Measurements from ENCODE around the gene TTC27. TPM values are rescaled to one million over a fixed set of nuclear protein-coding genes. Genes with fewer than 3 reads are reported as not detected.

The TTC27 gene
- total RNA-seq, 4 donors from 2014 or later = 11.0 to 16.4 (median 11.3) TPM

DNA sequence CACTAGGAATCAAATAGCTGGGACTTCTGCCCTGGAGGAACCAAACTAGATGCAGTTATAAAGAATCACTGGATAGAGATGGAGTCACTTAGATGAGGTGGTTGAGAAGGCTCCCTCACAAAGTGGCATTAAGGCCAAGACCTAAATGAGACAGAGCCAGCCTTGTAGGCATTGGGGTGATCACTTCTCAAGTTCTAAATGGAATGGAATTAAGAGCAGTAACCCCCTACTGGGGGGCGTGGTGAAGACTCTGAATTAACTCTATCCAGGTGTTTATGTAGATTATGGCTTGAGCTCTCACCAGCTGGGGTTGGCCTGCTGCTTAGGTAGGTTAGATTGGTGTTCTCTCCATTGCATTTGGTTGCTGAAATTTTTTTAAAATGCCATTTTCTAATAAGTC is 71.3 kb downstream of the TTC27 start:
- H3K4me3 ChIP-seq (ENCODE audit: low read depth, poor library complexity, severe bottlenecking) = no peak overlapping the region
- 90 to 100% methylated on average over 1 of the region's 1 CpG for WGBS, 2 donors
- TF ChIP-seq POLR2A (IDR thresholded peaks at IDR 0.05) = no peak
- TF ChIP-seq, protein P1, sequence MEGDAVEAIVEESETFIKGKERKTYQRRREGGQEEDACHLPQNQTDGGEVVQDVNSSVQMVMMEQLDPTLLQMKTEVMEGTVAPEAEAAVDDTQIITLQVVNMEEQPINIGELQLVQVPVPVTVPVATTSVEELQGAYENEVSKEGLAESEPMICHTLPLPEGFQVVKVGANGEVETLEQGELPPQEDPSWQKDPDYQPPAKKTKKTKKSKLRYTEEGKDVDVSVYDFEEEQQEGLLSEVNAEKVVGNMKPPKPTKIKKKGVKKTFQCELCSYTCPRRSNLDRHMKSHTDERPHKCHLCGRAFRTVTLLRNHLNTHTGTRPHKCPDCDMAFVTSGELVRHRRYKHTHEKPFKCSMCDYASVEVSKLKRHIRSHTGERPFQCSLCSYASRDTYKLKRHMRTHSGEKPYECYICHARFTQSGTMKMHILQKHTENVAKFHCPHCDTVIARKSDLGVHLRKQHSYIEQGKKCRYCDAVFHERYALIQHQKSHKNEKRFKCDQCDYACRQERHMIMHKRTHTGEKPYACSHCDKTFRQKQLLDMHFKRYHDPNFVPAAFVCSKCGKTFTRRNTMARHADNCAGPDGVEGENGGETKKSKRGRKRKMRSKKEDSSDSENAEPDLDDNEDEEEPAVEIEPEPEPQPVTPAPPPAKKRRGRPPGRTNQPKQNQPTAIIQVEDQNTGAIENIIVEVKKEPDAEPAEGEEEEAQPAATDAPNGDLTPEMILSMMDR (IDR thresholded peaks at IDR 0.05) = no peak
- no peak for DNase-seq (ENCODE audit: low spot score in 2 of 2)
- intact Hi-C loops (cut with DNase I; ENCODE audit: low total_unique reads) = no loop called here

DNA sequence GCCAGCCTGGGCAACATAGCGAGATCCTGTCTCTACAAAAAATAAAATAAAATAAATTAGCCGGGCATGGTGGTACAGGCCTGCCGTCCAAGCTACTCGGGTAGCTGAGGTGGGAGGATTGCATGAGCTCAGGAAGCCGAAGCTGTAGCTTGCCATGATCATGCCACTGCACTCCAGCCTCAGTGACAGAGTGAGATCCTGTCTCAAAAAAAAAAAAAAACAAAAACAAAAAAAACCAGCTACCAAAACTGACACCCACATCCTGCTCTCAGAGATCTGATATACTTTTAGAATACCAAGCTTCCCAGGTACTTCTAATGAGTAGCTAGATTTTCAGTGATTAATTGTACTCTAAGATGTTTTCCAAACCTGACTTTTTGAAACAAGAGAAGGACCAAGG is 74.0 kb downstream of the TTC27 start:
- H3K4me3 ChIP-seq (ENCODE audit: low read depth, poor library complexity, severe bottlenecking) = no peak overlapping the region
- intact Hi-C loops (cut with DNase I; ENCODE audit: low total_unique reads) = no loop called here
- 95 to 96% methylated on average over 5 of the region's 5 CpGs for WGBS, 2 donors
- TF ChIP-seq, protein P1 (IDR thresholded peaks at IDR 0.05) = no peak
- TF ChIP-seq POLR2A (IDR thresholded peaks at IDR 0.05) = no peak
- DNase-seq (ENCODE audit: low spot score in 2 of 2) = no peak

DNA sequence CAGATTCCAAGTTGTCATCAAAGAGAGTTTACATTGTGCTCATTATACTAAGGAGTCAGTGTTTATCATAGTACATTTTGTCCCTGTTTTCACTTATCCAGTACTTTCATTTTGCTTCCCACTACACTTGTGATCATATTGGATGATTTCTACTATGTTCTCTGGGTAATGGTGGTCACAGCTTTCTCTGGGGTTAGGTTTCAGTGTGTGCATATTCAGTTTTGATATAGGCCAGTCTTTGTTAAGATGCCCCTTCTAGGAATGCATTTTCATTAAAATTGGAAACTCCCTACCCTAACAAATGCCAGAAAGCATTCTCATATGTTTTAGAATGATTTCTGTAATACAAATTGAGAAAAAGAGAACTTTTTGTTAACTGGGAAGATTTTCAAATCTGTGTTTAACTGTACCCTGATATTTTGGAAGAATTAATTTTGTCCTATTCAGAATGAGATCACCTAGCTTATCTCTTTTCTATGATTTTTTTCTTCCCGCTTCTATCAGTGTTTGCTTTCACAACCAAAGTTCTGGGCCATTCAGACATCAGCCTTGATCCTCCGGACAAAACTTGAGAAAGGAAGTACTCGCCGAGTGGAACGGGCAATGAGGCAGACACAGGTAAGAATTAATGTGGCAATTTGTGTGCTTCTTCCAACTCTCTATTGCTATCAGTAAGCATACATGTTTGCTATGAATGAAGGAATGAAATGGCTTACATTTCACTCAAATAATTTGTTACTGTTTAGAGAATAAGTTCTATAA is 74.6 kb downstream of the TTC27 start:
- DNase-seq (ENCODE audit: low spot score in 2 of 2) = no peak
- intact Hi-C loops (cut with DNase I; ENCODE audit: low total_unique reads) = no loop called here
- H3K4me3 ChIP-seq (ENCODE audit: low read depth, poor library complexity, severe bottlenecking) = no peak overlapping the region
- TF ChIP-seq, protein P1 (IDR thresholded peaks at IDR 0.05) = no peak
- TF ChIP-seq POLR2A (IDR thresholded peaks at IDR 0.05) = no peak
- WGBS, 2 donors = 74 to 94% methylated on average over 5 of the region's 5 CpGs

DNA sequence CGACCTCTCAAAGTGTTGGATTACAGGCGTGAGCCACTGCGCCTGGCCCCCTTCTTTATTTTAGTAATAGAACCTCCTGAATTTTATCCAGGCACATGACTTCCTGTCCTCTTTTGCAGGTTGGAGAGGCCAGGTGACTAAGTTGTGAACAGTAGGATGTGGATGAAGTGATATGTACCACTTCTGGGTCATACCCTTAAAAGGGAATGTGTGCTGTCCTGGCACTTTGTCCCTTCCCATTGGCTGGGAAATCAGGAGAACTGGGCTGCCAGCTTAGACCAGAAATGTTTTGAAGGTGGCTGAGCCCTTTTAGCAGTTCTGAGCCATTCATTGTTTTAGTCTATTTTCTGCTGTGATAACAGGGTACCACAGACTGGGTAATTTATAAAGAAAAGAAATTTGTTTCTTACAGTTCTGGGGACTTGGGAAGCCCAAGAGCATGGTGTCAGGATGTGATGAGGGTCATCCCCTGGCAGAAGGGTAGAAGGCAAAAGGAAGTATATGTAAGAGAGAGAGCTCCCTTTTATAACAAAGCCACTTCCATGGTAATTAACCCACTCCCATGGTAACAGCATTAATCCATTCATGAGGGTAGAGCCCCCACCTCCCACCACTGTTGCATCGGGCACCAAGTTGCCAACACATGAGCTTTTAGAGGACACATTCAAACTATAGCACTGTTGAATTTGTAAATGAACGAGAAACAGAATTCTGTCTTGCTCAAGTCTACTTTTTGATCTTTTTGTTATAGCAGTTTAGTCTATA is 79.1 kb downstream of the TTC27 start:
- no peak for DNase-seq (ENCODE audit: low spot score in 2 of 2)
- intact Hi-C loops (cut with DNase I; ENCODE audit: low total_unique reads) = no loop called here
- TF ChIP-seq POLR2A (IDR thresholded peaks at IDR 0.05) = no peak
- TF ChIP-seq, protein P1 (IDR thresholded peaks at IDR 0.05) = no peak
- no peak overlapping the region for H3K4me3 ChIP-seq (ENCODE audit: low read depth, poor library complexity, severe bottlenecking)
- 73 to 96% methylated on average over 5 of the region's 5 CpGs for WGBS, 2 donors

DNA sequence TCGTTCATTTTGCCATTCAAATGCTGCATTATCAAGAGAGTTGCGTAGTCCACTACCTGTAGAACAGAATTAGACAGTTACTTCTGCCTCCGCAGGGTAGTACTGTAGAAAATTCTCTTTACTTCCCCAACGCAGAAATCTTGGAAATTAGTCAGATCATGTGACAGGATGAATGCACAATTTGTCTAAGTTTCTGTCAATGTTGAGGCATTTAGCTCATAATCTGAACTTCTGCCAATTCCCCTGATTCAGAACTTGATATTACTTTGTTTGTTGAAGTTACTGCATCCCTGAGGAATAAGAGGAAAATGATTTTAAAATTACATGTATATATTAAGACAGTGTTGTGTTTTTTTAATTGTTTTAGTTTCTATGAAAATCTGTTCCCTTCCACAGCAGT is 83.4 kb downstream of the TTC27 start:
- TF ChIP-seq, protein P1 (IDR thresholded peaks at IDR 0.05) = no peak
- no peak for TF ChIP-seq POLR2A (IDR thresholded peaks at IDR 0.05)
- 55% methylated on average over 4 of the region's 4 CpGs for WGBS, 2 donors
- no peak overlapping the region for H3K4me3 ChIP-seq (ENCODE audit: low read depth, poor library complexity, severe bottlenecking)
- intact Hi-C loops (cut with DNase I; ENCODE audit: low total_unique reads) = no loop called here
- DNase-seq (ENCODE audit: low spot score in 2 of 2) = no peak

Data from lower leg skin (tissue), 4 donors.